HG03135 (cell line): Measurements from ENCODE around the gene BCL3.
A peak's percentile ranks its signal among the peaks of the same experiment; 100 is the strongest.
"Not testable (repeated sequence)": the region's sequence is repeated elsewhere in the genome, so short reads cannot be mapped to it uniquely, and the experiment has no call there.

Source experiments
- ATAC-seq: cut with Tn5 transposase; IDR thresholded peaks from one replicate; pipeline ENCODE4 v1.9.1; 2021; ENCODE audit warnings: mild to moderate bottlenecking, moderate library complexity; ENCODE audit not compliant: unreplicated experiment

The BCL3 gene, protein sequence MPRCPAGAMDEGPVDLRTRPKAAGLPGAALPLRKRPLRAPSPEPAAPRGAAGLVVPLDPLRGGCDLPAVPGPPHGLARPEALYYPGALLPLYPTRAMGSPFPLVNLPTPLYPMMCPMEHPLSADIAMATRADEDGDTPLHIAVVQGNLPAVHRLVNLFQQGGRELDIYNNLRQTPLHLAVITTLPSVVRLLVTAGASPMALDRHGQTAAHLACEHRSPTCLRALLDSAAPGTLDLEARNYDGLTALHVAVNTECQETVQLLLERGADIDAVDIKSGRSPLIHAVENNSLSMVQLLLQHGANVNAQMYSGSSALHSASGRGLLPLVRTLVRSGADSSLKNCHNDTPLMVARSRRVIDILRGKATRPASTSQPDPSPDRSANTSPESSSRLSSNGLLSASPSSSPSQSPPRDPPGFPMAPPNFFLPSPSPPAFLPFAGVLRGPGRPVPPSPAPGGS

DNA sequence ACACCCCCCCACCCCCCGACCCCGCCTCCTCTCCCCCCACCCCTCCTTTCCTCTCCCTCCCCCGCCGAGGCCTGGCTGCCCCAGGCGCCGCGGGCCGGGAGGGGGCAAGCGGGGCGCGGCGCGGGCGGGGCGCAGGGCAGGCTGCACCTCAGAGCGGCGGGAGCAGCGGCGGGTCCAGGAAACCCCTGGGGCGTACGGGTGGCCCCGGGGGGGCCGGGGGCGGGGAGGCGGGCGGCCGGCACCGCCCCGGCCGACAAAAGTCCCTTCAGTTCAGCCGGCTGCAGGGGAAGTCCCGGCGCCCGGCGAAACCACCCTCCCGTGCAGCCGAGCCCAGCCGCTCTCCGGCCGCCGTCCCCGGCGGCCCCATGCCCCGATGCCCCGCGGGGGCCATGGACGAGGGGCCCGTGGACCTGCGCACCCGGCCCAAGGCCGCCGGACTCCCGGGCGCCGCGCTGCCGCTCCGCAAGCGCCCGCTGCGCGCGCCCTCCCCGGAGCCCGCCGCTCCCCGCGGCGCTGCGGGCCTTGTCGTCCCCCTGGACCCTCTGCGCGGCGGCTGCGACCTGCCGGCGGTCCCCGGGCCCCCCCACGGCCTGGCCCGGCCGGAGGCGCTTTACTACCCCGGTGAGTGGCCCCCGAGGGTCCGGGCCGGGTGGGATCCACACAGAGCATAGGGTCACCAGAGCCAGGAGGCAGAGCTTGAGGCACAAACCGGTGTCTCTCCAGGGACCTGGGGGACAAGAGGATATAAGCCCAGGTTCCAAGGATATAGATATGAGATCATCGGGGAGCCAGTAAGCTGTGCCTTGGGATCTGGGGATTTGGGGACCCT lies at the start of gene BCL3:
BCL3 (plus strand) TSS at position 283 of the 829 bp plus-strand sequence; CDS start at position 366, 83 bp downstream.
- ATAC-seq = peak; percentile 30

DNA sequence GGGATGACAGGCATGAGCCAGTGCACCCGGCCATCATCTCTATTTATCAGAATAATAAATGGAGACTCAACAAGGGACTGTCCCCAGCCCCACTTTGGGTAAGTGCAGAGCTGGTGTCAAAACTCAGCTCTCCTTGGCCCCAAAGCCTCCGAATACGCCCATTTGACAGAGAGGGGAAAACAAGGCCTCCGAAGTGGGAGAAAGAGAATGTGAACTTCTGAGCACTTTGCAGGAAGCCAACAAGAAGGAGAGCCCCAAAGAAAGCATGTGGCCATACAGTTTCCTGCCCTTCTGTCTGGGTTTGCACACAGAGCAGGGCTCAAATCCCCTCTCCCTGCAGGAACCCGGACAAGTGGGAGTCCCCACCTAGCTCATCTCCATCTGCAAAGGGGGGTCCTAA lies 48.0 kb upstream of the BCL3 start:
- no peak for ATAC-seq

DNA sequence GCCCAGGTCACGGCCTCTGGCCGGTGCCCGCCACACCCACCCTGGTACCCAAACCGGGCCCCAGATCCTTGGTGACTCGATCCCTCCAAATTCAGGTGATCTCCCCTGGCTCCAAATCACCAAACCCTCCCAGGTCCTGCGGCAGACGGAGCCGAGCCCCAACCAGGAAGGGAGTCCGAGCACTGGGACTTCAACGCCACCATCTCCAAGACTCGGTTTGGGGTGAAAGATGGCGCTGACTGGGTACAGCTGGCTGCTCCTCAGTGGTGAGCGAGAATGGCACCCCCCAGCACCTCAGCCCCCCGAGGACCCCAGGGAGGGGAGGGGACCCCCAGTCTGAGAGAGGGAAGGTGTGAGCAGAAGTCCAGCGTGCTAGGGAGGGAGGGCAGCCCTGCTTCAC lies 47.3 kb upstream of the BCL3 start:
- no peak for ATAC-seq

DNA sequence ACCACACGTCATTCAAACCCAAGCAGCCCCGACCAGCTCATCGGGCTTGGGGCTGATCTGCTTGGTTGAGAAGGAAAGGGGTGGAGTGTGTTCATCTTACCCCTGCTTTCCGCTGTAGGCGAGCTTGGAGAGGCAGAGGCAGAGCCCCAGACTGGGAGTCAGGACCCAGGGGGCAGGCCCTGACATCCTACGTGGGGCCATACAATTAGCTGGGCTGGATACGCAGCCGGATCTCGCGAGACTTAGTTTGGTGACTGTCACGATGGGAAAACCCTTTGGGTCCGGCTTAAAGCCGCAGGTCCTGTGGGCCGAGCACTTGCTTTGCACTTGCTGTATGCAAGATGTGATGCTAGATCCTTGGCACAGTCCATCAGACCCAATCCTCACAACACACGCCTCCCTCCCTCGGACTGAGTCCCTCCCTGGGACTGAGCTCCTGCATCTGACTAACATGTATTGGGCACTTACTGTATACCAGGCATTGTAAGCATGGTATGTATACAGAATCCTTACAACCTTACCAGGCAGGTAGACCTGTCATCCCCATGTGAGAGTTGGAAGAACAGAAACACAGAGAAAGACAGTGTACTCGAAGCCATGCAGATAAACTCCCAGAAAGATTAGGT lies 45.8 kb upstream of the BCL3 start:
- ATAC-seq = no peak

DNA sequence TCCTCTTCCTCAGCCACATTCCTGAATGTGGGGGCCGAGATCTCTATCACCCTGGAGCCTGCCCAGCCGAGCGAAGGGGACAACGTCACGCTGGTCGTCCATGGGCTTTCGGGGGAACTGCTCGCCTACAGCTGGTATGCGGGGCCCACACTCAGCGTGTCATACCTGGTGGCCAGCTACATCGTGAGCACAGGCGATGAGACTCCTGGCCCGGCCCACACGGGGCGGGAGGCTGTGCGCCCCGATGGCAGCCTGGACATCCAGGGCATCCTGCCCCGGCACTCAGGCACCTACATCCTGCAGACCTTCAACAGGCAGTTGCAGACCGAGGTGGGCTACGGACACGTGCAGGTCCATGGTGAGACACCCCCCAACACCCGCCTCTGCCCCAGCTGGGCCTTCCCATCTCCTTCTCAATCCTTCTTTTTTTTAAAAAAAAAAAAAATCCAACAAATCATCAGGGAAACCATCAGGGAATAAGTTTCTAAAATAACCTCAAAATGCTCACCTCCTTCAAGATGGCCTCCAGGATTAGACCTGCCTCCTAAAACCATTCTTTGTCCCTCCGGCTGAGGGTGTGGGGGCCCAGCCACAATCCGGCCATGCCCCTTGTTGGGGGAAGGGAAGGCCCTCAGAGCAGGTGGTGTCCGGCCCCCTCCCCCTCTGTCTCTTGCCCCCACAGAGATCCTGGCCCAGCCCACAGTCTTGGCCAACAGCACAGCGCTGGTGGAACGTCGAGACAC lies 45.0 kb upstream of the BCL3 start:
- ATAC-seq = no peak

DNA sequence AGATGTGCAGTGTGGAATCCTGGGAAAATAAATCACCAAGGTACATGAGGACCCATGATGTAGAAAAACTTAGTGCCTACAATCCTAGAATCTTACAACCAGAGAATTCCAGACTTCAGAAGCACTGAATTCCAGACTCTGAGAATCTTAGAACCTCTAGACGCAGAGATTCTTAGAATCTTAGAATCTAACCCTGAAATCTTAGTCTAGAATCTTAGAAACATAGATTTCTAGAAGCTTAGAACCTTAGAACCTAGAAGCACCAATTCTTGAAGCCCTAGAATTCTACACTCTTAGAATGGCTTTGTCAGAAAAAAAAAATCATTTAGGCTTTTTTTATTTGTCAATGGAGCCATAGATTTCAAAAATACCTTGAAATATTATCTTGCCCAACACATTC lies 43.5 kb upstream of the BCL3 start:
- no peak for ATAC-seq

DNA sequence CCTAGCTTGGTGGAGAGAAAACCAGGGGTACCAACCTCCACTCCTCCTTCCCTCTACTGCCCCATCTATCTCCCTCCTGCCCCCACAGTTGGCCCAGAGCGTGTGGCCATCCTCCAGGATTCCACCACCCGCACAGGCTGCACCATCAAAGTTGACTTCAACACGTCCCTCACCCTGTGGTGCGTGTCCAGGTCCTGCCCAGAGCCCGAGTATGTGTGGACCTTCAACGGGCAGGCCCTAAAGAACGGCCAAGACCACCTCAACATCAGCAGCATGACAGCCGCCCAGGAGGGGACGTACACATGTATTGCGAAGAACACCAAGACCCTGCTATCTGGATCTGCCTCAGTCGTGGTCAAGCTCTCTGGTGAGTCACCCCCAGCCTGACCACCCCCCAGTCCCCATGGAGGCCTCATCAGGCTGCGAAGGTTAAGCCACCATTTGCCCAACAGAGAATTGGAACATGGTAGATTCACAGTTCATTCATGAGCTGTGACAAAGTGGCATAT lies 43.0 kb upstream of the BCL3 start:
- no peak for ATAC-seq

DNA sequence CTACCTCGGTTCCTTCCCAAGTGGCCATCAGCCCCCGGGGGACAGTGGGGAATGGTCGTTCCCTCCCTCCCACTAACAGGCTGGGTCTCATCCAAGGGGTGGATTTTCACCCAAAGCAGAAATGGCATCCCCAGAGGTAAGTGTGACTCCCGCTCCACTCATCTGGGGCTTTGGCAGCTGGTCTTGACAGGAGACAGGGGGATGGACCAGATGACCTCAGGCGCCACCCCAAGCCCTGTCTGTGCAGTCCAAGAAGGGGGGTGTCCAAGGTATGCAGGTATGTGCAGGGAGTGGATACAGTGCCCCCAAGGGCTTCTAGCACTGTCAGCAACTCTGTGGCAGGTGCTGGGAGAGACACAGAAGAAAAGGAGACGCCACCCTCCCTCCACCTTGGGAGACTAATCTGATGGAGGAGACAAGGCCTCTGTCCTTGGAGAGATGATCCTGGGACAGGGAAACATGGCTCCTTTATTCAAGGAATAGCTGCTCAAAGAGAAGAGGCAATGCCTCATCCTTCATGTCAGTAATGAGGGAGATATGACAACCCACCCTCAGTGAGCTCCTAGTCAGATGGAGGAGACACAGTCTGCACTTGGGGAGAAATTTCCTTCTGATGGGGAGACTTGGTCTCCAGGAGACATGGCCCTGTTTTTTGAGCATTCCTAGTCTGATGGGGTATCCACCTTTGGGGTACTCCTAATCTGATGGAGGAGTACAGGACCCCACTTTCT lies 41.8 kb upstream of the BCL3 start:
- ATAC-seq = no peak

DNA sequence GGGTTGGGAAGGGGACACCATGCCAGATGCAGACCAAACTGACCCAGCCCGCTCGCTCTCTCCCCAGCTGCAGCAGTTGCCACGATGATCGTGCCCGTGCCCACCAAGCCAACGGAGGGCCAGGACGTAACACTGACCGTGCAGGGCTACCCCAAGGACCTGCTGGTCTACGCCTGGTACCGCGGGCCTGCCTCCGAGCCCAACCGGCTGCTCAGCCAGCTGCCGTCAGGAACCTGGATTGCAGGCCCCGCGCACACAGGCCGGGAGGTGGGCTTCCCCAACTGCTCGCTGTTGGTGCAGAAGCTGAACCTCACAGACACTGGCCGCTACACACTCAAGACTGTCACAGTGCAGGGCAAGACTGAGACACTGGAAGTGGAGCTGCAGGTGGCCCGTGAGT lies 40.7 kb upstream of the BCL3 start:
- no peak for ATAC-seq

DNA sequence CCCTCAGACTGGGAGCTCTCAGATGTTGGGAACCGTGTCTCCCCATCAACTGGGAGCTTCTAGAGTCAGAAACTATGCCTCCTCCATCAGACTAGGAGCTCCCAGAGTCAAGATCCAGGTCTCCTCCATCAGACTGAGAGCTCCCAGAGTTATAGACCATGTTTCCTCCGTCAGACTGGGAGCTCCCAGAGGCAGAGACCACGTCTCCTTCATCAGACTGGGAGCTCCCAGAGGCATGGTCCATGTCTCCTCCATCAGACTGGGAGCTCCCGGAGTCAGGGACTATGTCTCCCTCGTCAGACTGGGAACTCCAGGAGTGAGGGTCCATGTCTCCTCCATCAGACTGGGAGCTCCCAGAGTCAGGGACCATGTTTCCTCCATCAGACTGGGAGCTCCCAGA lies 39.6 kb upstream of the BCL3 start:
- no peak for ATAC-seq

DNA sequence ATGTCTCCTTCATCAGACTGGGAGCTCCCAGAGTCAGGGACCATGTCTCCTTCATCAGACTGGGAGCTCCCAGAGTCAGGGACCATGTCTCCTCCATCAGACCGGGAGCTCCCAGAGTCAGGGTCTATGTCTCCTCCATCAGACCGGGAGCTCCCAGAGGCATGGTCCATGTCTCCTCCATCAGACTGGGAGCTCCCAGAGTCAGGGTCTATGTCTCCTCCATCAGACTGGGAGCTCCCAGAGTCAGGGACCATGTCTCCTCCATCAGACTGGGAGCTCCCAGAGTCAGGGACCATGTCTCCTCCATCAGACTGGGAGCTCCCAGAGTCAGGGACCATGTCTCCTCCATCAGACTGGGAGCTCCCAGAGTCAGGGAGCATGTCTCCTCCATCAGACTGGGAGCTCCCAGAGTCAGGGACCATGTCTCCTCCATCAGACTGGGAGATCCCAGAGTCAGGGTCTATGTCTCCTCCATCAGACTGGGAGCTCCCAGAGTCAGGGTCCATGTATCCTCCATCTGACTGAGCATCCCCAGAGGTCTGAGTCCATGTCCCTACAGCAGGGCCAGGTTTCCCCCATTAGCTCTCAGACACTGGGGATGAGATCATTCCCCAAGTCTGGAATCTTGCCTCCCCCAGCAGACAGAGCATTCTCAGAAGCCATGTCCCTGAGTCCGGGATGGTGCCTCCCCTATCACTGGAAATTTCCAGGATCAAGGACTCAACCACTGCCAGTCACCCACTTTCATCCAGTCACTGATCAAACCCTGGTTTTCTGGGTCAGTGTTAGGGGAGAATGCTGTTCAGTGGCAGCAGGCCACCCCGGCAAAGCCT lies 38.9 kb upstream of the BCL3 start:
- ATAC-seq = not testable (repeated sequence)

DNA sequence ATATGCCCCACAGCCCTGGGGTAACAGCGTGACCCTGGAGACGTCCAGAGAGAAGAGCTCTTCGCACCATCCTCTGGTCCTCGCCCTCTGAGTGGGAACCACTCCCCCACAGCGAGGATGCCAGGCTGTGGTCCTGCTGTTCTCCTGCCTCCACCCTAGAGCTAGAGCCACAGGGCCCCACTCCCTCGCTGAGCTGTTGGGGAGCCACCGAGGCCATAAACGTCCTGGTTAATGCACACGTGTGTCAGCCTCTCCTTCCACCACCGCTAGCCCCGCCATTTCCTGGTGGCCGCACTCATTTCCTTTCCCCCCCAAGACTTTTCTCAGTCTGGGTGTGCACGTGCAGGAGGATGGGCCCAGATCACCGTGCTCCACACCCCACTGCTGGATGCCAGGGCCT lies 38.0 kb upstream of the BCL3 start:
- ATAC-seq = no peak

DNA sequence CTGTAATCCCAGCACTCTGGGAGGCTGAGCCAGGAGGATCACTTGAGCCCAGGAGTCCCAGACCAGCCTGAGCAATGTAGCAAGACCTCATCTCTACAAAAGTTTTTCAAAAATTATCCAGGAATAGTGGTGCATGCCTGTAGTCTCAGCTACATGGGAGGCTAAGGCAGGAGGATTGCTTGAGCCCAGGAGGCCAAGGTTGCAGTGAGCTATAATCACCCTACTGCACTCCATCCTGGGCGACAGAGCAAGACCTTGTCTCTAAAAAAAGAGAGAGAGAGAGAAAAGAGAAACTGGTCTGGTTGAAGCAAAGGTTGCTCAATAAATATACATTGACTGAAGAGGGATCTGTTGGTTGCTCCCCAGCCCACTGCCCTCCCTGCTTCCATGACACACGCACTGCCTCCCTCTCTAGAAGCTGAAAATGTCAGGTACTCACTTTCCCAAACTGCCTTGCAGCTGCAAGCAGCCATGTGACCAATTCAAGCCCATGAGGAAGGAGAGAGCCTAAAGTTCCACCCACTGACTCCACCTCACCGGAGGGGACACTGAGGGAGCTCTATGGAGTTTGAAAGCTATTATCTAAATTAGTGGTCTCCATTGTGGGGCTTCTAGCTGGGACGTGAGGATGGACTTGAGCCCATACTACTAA lies 35.5 kb upstream of the BCL3 start:
- ATAC-seq = no peak

DNA sequence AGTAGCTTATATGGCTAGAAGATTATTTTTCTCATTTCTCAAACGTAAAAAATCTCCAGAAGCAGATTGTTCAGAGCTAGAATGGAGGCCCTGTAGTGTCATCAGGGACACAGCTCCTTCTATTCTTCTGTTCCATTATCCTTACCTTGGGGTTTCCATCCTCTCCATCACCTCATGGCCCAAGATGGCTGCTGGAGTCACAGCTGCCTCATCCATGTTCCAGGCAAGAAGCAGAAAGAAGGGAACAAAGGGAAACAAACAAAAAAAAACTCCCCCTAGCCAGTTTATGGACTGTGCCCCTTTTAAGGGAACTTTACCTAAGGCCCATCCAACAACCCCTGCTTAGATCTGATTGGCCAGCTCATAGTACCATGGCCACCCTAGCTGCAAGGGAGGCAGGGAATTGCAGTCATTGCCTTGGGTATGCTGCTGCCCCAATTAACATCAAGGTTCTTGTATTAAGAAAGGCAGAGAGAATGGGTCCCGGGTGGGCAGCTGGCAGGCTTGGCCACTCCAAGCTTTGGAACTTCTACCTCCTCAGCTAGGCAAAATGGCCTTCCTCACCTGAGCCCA lies 33.8 kb upstream of the BCL3 start:
- ATAC-seq = no peak

DNA sequence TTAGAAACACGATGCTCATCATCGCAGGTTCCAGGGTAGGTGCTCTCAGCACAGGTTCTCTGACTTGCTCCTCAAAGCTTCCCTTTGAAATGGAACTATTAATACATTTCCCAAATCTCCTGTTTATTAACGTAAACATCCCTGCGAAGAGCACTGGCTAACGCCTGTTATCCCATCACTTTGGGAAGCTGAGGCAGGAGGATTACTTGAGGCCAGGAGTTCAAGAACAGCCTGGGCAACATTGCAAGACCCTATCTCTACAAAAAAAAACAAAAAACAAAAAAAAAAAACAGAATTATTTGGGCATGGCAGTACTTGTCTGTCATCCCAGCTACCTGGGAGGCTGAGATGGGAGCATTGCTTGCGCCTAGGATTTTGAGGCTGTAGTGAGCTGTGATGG lies 30.9 kb upstream of the BCL3 start:
- no peak for ATAC-seq

DNA sequence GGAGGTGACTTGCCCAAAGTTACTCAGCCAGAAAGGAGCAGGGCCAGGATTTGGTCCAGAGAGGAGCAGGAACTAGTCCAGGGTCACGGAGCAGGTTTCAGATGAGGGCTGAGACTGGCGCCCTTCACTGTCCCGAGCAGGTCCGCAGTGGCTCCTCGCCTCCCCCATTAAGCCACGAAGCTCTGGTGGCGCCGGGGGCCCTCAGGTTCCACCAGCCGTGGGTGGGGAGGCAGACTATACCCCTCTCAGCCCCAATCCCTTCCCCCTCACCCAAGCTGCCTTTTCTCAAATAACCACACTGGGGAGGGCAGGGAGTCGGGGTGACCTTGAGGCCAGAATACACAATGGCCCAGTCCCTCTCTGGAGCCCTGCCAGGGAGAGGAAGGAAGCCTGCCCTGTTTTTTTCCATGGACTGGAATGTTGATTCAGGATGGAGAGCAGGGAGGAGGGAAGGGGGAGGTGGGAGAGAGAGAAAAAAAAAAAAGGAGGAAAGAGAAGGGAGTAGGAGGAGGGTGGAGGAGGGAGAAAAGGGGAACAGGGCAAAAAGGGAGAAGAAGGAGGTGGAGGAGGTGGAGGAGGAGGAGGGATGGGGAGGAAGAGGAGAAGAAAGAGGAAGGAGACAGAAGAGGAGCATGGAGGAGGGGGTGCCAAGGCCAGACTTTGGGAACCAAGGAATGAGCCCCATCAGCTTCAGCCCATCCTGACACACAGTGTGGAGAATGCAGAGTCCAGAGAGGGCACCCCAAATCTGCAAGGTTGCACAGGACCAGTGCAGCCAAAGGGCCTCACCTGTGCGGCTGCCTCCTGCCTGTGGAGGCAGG lies 29.9 kb upstream of the BCL3 start:
- no peak for ATAC-seq

DNA sequence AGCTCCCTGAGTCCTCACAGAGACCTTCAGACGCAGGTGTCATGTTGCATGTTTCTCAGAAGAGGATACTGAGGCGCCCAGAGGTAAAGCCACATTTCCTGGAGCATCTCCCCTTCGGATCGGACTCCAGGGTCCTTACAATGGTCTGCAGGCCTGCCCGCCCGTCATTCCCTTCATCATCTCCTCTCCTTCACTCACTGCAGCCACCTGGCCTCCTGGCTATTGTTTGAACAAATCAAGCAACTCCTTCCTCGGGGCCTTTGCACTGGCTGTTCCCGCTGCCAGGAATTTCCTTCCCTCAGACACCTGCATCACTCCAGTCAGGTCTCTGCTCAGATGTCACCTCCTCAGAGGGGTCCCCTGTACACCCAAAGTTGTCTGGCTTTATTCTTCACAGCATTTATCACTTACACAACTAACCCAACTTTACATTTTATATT lies 29.2 kb upstream of the BCL3 start:
- no peak for ATAC-seq
